Measurements from ENCODE around the gene HAPLN1. TPM values are rescaled to one million over a fixed set of nuclear protein-coding genes. Genes with fewer than 3 reads are reported as not detected.
A peak's percentile ranks its signal among the peaks of the same experiment; 100 is the strongest.
"Not testable (repeated sequence)": the region's sequence is repeated elsewhere in the genome, so short reads cannot be mapped to it uniquely, and the experiment has no call there.

Gene HAPLN1
- 0.47 TPM in 1 of 2 replicates, not detected in the other for total RNA-seq (2014; rRNA removed; shearing (Covaris generic))

DNA sequence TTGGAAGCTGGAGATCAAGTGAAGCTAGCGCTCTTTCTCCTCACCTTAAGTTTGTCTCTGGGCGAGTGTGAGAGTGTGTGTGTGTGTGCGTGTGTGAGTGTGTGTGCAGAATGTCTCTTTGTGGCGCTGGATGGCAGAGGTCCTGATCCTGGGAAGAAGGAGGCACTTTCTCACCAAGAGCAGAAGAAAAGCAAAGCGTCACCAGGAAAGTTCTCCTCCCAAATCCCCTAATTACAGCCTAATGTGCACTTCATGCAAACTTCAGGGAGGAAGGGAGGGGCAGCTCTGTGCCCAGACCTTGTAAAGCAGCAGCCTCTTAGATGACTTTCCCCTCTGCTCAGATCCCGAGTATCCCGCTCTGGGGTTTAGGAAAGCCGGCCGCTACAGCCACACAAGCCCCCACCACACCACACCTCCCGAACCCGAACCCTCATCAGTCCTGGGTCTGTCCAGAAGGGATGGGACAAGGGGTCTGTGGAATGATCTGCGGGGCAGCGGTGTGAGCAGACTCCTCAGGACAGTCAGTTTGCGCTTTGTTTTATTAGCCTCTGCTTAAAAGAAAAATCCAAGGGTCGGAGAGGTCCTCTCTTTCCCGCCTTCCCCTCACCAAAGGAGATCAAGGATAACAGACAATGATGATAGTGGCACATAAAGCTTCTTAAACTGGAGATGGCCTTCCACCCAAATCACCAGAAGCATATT, at the start of gene HAPLN1:
Gene HAPLN1 (minus strand): TSS at position 20 of the 702 bp plus-strand sequence. CDS start 47,332 bp downstream, outside the sequence.
- peak; percentile 4 for DNase-seq (ENCODE audit: low spot score)
- in situ Hi-C loops (cut with HindIII; ENCODE audit: low sequenced_read_pairs): no loop called here

DNA sequence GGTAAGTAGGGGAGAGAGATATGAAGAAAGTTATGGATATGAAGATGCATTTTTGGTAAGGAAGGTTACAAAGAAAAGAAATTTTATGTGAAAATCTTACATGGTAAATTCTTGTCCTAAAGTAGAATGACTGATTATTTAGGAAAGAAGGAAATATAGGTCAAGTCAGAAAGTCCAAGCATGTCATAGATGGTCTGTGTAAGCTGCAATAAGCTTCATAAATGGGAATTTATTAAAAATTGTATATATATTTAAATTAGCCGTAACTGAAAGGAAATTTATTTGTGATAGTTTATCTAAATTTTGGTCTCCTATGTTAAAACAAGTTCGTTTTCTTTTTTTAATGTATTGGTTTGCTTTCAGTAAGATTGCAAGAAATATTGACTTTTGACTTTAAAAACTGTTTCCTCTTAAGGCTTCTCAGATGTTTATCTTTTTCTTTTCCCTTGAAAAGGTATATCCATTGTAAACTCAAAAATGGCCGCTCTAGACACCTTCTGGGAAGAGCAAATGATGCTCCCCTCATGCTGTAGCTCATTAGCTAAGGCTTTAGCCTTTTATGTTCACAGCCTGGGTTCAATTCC, 46.8 kb upstream of the HAPLN1 start:
- DNase-seq (ENCODE audit: low spot score): no peak
- in situ Hi-C loops (cut with HindIII; ENCODE audit: low sequenced_read_pairs): no loop called here

DNA sequence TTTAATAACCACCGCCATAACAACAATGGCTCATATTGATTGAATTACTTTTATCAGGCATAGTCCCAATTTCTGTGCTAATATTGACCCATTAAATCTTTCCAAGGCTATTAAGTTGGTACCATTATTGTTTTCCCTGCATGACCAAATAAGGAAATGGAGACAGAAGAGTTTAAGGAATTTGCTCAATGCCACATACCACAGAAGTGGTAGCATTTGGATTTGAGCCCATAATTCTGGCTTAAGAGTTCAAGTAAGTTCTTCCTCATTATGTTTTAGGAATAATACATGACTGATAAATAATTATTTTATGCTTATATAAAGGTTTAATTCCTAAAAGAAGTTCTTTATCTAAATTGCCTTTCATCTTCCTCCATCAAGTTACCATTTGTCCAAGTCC, 43.4 kb upstream of the HAPLN1 start:
- DNase-seq (ENCODE audit: low spot score): no peak
- in situ Hi-C loops (cut with HindIII; ENCODE audit: low sequenced_read_pairs): no loop called here

DNA sequence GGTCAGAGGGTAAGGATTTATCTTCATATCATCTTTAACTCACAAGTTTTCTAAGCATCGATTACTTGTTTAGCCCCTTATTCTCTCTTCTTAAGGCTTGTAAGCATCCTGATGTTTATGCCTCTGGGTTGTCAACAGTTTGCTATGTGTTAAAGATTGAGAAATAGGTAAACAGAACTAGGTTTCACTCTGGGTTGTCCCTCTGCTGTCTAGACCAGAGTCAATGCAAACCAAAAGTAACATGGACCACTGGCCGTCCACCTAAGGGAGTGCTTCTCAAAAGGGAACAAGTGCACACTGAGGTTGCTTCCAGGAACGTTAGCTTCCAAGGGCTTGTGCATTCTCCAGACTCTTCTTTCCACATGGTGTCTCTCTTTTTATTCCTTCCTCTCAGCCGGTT, 39.9 kb upstream of the HAPLN1 start:
- in situ Hi-C loops (cut with HindIII; ENCODE audit: low sequenced_read_pairs): no loop called here
- no peak for DNase-seq (ENCODE audit: low spot score)

DNA sequence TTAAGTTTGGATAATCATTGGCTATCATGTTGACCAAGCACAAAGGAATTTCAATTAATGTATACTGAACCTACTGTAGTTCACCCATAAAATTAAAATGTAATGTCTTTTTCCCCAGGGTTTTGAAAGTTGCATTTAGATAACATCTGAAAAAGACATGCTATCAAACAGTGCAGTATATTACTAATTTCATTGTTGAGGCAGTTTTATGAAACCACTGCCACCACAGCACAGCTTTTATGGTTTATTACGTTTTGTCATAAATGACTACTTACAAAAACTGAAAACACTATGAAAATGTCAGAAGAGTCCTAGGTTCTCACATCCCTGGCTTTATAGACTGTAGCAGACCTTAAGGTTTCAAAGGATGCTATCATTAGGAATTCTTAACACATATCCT, 32.0 kb upstream of the HAPLN1 start:
- no peak for DNase-seq (ENCODE audit: low spot score)
- in situ Hi-C loops (cut with HindIII; ENCODE audit: low sequenced_read_pairs): no loop called here

DNA sequence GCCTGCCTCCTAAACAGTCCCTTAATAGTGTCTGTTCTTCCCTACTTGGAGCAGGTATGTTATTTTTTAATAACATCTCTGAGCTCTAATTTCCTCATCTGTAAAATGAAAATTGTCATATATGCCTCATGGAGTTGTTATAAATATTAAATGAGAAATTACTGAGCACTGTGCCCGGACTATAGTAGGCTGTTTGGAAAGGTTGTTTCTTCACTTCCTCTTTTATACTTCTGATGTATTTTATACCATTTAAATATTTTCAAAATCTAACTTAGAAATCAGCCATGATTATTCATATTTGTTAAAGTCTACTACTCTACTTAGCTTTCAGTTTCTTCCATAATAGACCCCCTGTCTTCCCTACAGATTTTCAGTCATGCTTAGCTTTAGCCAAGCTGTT, 30.5 kb upstream of the HAPLN1 start:
- in situ Hi-C loops (cut with HindIII; ENCODE audit: low sequenced_read_pairs): no loop called here
- DNase-seq (ENCODE audit: low spot score): no peak

DNA sequence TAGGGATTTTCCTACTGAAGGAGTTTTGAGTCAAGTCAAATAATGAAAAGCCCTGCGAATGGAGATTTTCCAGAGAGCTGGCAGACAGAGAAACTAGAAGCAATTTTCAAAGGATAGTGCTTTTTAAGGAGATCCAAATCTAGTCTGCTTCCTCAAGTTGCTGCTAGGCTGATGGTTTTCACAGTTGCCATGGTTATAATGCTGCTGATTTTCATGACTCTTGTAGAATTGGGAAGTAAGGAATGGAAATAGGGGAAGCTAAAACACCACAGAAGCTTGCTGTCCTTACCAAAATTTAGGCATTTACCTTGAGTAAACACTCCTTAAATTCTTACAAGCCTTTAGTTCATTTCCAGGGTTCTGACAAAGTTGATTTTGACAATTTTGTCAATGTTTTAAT, 30.1 kb upstream of the HAPLN1 start:
- DNase-seq (ENCODE audit: low spot score): no peak
- in situ Hi-C loops (cut with HindIII; ENCODE audit: low sequenced_read_pairs): no loop called here

DNA sequence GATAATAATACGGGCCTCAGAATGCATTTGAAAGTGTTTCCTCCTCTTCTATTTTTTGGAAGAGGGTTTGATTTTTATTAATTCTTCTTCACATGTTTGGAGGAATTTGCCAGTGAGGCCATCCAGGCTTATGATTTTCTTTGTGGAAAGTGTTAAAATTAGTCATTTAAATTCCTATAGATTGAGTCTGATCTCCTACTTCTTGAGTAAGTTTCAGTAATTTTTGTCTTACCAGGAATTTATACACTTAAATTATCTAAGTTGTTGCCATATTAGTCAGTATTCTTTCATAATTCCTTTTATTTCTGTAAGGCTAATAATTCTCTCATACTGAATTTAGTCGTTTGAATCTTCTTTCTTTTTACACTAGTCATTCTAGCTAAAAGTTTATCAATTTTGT, 25.2 kb upstream of the HAPLN1 start:
- DNase-seq (ENCODE audit: low spot score): no peak
- in situ Hi-C loops (cut with HindIII; ENCODE audit: low sequenced_read_pairs): no loop called here

DNA sequence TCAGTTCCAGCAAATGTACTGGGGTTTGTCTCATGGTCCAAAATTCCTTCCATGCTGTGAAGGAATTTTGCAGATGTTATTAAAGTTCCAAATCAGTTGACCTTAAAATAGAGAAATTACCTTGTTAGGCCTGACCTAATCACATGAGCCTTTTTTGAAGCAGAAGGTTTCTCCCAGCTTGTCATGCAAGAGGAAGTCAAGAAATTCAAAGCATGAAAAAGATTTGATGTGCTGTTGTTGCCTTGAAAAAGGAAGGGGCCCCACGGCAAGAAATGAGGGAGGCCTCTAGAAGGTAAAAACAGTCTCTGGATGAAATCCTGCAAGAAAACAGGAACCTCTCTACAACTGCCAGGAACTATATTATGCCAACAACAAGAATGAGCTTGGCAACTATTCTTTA, 24.2 kb upstream of the HAPLN1 start:
- in situ Hi-C loops (cut with HindIII; ENCODE audit: low sequenced_read_pairs): no loop called here
- no peak for DNase-seq (ENCODE audit: low spot score)

DNA sequence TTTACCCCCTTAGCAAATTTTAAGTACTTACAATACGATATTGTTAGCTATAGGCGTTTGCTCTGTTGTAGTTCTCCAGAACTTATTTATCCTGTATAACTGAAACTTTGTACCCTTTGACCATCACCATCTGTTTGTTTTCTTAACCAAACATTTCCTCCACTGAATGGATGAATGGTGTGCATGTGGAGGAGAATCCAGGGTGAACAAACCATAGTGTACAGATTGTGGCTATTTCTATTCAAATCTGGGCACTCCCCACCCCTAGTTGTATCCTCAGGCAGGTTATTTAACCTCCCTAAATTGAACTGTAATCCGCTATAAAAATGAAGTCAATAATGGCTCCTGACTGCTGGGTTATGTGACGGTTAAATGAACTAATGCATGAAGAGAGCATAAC, 21.4 kb upstream of the HAPLN1 start:
- DNase-seq (ENCODE audit: low spot score): no peak

DNA sequence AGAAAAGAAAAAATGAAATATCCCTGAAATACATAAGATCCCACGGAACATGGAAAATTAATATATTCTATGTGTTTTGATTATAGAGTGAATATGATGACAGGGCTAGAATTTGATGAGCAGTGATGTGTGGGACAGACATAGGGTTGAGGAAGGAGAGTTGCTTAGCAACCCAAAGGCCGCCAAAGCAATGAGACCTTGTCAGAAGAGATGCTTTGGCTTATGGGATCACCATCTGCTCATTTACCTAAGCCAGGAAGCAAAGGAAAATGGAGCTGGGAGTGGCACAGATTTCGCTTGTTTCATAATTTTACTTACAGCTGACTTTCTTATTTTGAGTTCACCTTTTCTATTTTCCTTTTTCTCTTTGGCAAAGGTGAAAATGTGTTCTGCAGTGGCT, 20.9 kb upstream of the HAPLN1 start:
- in situ Hi-C loops (cut with HindIII; ENCODE audit: low sequenced_read_pairs): no loop called here

More for the DNA sequence above, 21.4 kb upstream of the HAPLN1 start:
- in situ Hi-C loops (cut with HindIII; ENCODE audit: low sequenced_read_pairs): no loop called here

DNA sequence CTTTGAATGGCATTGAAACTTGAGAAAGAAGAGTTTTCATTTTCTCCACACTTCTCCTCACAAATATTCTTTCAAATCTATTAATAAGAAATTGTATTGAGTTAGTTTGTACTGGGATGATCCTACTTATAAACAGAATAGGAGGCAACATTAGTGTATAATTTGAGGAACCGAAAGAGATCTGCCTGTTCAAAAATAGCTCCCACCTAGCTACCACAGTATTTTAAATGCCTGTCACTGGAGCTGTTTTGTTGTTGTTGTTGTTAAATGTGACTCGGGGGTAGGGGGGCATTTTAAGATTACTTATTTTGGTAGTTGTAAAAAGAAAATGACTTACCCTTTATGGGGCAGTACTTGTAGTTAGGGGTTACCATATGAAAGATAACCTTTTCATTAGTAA, 20.1 kb upstream of the HAPLN1 start:
- no peak for DNase-seq (ENCODE audit: low spot score)
- in situ Hi-C loops (cut with HindIII; ENCODE audit: low sequenced_read_pairs): no loop called here

More for the DNA sequence above, 20.9 kb upstream of the HAPLN1 start:
- peak; percentile 88 for DNase-seq (ENCODE audit: low spot score)

DNA sequence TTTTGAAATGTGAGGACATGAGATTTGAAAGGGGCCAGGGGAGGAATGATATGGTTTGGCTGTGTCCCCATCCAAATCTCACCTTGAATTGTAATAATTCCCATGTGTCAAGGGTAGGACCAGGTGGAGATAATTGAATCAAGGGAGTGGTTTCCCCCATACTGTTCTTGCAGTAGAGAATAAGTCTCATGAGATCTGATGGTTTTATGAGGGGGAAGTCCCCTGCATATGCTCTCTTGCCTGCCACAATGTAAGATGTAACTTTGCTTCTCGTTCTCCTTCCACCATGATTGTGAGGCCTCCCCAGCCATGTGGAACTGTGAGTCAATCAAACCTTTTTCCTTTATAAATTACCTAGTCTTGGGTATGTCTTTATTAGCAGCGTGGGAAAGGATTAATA, 15.5 kb upstream of the HAPLN1 start:
- in situ Hi-C loops (cut with HindIII; ENCODE audit: low sequenced_read_pairs): not testable (repeated sequence)

DNA sequence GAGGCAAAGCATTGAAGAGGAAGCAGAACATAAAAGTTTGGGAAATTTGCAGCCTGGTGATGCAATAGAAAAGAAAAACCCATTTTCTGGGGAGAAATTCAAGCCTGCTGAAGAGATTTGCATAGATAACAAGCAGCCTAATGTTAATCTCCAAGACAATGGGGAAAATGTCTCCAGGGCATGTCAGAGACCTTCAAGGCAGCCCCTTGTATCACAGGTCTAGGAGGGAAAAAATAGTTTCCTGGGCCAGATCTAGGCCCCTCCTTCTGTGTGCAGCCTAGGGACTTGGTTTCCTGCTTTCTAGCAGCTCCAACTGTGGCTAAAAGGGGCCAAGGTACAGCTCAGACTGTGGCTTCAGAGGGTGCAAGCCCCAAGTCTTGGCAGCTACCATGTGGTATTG, 14.4 kb upstream of the HAPLN1 start:
- DNase-seq (ENCODE audit: low spot score); in situ Hi-C loops (cut with HindIII; ENCODE audit: low sequenced_read_pairs): not testable (repeated sequence)

More for the DNA sequence above, 15.5 kb upstream of the HAPLN1 start:
- DNase-seq (ENCODE audit: low spot score): not testable (repeated sequence)

DNA sequence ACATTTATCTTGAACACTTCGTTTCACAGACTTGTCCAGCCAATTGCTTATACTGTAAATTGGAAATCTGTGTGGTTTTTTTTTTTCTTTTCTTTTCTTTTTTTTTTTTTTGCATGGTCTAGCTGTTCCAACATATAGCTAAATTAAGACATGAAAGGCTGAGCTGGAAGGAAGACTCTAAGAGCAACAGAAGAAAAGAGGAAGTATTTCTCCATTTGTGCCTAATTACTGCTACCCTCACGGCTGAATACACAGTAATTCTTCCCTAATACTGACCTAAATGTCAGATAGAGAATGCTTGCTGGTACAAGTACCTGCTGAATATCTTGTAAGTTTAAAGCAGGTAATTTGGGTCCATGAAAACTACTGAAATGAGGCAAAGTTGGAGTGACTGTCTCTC, 11.0 kb upstream of the HAPLN1 start:
- in situ Hi-C loops (cut with HindIII; ENCODE audit: low sequenced_read_pairs): no loop called here
- no peak for DNase-seq (ENCODE audit: low spot score)

DNA sequence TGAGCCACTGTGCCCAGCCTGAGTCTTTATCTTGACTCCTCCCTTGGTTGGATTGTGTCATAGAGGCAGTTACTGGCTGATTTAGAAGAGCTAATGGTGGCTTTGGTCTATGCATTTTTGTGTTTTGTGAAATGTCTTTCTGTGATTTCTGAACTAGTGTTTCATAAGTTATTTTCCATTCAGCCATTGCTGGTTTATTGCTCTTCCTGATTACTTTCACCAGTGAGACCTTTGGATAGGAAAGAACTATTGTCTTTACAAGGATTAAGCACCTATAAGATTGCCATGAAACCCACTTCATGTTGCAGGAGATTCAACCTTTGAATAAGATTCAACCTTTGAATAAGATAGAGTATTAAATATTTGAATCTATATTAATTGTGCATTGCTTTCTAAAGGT, 8.7 kb upstream of the HAPLN1 start:
- DNase-seq (ENCODE audit: low spot score): no peak
- in situ Hi-C loops (cut with HindIII; ENCODE audit: low sequenced_read_pairs): no loop called here

DNA sequence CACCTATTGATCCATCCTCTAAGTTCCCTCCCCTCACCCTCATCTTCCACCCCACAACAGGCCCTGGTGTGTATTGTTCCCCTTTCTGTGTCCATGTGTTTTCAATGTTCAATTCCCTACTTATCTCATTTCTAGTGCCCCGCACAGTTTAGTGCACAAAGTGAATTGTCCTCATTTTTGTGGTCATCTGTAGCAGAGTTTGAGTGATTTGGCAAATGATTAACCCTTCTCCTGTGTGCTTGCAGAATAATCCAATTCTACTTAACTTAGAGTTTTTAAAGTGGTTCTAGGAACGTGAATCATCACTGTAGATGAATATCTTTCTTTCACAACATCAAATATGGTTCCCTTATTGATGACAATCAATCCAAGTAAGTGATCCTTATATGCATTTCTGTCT, 6.3 kb upstream of the HAPLN1 start:
- no peak for DNase-seq (ENCODE audit: low spot score)
- in situ Hi-C loops (cut with HindIII; ENCODE audit: low sequenced_read_pairs): no loop called here

DNA sequence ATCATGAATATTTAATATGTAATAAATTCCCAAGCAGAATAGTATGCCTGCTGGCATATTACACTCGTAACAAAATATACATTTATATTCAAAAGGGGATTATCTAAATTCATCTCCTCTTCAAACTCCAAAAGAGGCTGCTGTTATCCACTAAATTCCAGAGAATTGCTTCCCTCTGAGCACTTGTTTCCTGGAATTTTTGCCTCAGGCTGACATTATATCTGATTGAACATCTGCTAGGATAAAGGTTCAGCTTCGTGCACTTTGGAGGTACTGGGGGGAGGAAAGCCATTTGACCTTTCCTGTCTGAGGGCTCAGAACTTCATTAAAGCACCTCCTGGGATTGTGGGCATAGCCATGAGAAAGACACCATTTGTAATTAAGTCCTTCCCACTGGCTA, 4.3 kb upstream of the HAPLN1 start:
- DNase-seq (ENCODE audit: low spot score): no peak
- in situ Hi-C loops (cut with HindIII; ENCODE audit: low sequenced_read_pairs): no loop called here

DNA sequence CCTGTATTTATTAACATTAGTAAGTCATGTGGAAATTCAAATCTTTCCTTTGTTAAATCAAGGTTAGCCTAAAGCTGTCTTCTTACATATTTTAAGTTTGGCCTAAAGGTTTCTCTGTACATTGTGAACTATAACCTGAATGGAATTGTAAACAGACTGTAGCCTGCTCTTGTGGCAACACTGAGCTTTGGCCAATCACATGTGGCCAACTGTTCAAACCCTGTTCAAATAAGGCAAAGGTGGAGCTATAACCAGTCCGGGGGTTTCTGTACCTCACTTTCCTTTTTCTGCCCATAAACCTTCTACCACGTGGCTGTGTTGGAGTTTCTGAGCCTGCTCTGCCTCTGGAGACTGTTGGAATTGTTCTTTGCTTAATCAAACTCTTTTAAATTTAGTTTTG, 3.3 kb upstream of the HAPLN1 start:
- DNase-seq (ENCODE audit: low spot score): no peak
- in situ Hi-C loops (cut with HindIII; ENCODE audit: low sequenced_read_pairs): no loop called here

DNA sequence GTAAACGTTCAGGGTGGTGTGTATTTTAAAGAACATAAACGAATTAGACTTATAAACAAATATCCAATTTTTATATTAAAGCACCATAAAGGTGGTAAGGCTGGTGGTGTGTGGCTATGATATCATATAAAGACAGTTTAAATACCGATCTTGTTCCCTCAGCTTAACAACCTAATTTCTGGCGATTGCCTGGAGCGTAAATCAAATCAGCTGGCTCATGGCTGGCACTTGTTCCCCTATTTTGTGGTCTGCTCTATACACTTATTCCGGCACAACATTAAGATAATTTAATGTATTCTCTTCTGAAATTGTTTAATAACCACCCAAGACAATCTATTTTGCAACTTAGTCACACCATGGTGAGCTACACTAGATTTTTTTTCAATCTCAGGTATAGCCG, 2.4 kb upstream of the HAPLN1 start:
- in situ Hi-C loops (cut with HindIII; ENCODE audit: low sequenced_read_pairs): no loop called here
- DNase-seq (ENCODE audit: low spot score): no peak
